Esophagus muscularis mucosa (tissue), 3 donors: ENCODE results near the gene AOAH.
"Not testable (repeated sequence)": the region's sequence is repeated elsewhere in the genome, so short reads cannot be mapped to it uniquely, and the experiment has no call there.

ENCODE experiments used
- POLR2A ChIP-seq: fragments of 450-650 bp; IDR thresholded peaks from one replicate; pipeline ENCODE4 v1.6.1; 2017; ENCODE audit warnings: antibody characterized with exemption, moderate library complexity, mild to moderate bottlenecking, low read depth
- TF ChIP-seq, protein P1 (sequence below), 3 experiments: fragments of 200-600 bp in 2 of 3; fragments of 450-650 bp in 1 of 3; sonication (generic) in 2 of 3; IDR thresholded peaks; one replicate each; pipeline ENCODE4 v1.5.1; 2017 to 2019; ENCODE audit warnings: antibody characterized with exemption in 3 of 3, mild to moderate bottlenecking in 2 of 3, moderate library complexity in 1 of 3

DNA sequence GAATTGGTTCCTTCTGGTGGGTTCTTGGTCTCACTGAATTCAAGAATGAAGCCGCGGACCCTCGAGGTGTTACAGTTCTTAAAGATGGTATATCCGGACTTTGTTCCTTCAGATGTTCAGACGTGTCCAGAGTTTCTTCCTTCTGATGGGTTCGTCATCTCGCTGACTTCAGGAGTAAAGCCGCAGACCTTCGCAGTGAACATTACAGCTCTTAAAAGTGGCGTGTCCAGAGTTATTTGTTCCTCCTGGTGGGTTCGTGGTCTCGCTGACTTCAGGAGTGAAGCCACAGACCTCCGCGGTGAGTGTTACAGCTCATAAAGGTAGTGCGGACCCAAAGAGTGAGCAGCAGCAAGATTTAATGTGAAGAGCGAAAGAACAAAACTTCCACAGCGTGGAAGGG lies 220.1 kb downstream of the AOAH start:
- TF ChIP-seq, protein P1, sequence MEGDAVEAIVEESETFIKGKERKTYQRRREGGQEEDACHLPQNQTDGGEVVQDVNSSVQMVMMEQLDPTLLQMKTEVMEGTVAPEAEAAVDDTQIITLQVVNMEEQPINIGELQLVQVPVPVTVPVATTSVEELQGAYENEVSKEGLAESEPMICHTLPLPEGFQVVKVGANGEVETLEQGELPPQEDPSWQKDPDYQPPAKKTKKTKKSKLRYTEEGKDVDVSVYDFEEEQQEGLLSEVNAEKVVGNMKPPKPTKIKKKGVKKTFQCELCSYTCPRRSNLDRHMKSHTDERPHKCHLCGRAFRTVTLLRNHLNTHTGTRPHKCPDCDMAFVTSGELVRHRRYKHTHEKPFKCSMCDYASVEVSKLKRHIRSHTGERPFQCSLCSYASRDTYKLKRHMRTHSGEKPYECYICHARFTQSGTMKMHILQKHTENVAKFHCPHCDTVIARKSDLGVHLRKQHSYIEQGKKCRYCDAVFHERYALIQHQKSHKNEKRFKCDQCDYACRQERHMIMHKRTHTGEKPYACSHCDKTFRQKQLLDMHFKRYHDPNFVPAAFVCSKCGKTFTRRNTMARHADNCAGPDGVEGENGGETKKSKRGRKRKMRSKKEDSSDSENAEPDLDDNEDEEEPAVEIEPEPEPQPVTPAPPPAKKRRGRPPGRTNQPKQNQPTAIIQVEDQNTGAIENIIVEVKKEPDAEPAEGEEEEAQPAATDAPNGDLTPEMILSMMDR (IDR thresholded peaks at IDR 0.05), result not testable (repeated sequence)
- not testable (repeated sequence) for TF ChIP-seq POLR2A
